ENCODE measurements around the gene HABP2.

DNA sequence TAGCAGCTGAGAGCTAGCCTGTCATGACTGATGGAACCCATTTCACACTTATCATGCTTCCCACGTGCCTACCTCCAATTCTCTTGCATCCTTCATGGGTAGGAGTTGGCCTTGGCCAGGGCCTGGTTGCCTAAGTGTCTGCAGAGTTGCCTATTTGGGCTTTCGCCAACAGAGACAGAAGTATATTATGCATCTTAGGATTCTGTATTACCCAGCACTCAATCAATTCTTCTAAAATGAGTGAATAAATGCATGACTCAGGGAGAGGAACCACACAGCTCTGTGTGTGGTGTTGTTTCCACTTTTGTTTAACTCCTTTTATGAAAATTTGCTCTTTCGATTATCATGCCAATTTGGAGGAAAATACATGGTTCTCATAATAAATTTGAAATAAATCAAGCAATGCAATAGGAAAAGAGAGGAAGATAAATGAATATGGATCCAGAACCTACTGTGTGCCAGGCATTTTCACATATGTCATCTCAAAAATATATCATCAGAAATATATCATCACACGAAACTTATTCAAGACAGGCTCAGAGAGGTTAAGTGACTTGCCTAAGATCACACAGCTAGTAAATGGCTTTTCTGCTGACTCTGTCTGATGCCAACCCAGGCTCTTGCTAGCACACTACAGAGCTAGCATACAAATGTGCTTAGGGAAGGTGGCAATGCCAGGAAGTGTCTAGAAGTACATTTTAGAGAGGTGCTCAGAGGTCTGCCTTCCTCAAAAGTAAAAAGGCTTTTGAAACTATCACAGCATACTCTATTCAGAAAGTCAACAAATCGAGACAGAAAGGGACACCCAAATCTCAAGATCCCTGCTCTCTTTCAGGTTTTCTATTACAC is 9.5 kb upstream of the HABP2 start:
- TF ChIP-seq, protein P1, sequence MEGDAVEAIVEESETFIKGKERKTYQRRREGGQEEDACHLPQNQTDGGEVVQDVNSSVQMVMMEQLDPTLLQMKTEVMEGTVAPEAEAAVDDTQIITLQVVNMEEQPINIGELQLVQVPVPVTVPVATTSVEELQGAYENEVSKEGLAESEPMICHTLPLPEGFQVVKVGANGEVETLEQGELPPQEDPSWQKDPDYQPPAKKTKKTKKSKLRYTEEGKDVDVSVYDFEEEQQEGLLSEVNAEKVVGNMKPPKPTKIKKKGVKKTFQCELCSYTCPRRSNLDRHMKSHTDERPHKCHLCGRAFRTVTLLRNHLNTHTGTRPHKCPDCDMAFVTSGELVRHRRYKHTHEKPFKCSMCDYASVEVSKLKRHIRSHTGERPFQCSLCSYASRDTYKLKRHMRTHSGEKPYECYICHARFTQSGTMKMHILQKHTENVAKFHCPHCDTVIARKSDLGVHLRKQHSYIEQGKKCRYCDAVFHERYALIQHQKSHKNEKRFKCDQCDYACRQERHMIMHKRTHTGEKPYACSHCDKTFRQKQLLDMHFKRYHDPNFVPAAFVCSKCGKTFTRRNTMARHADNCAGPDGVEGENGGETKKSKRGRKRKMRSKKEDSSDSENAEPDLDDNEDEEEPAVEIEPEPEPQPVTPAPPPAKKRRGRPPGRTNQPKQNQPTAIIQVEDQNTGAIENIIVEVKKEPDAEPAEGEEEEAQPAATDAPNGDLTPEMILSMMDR (IDR thresholded peaks at IDR 0.05; ENCODE audit: low read length): no peak
- no peak for TF ChIP-seq EZH2 (IDR thresholded peaks at IDR 0.05; ENCODE audit: borderline replicate concordance, low read length)
